Esophagus muscularis mucosa (tissue), 2 donors: Measurements from ENCODE around the gene NPAS3.

Experiments used
- EP300 ChIP-seq: sonication (generic); formaldehyde crosslinking; IDR thresholded peaks from one replicate; pipeline ENCODE4 v1.6.1; 2017; ENCODE audit warnings: antibody characterized with exemption
- POLR2A ChIP-seq: fragments of 450-650 bp; IDR thresholded peaks from one replicate; pipeline ENCODE4 v1.6.1; 2017; ENCODE audit warnings: antibody characterized with exemption, moderate library complexity, mild to moderate bottlenecking, low read depth

DNA sequence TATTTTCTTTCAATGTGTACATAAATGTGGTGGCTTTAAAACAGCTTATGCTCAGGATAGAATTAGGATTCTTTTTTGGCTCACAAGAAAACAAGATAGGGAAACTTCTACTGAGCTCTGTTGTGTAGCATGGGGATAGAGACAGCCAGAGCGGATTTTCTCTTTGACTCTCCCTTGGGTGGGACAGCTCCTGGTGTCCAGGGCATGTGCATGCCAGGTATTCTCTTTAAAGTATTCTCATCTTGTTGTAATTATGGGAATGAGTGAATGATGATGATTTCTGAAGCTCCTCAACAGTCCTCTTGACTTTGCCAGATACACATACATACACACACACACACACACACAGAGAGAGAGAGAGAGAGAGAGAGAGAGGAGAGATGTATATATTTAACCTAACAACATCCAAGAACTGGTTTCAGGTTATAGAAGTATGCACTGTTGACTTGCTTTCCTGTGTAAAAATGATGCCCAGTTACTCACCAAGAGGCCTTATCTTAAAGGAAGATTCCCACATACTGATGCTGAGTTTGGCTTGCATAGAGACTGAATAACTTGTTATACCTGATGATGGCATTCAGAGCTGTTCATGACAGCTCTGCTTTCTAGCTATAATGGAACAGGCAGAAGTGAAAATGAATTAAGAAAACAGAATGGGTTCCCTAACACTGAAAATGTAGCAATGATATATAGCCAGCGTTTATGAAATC, 624.7 kb downstream of the NPAS3 start:
- TF ChIP-seq EP300 = no peak
- no peak for TF ChIP-seq POLR2A
